A673 (cell line): ENCODE measurements around the gene PDE4B.

Source experiments
- CTCF ChIP-seq: fragments of 300-800, 200-600 bp; sonication (generic); conservative IDR thresholded peaks from 2 replicates; pipeline ENCODE4 v1.5.1; 2017; ENCODE audit warnings: low read depth, mild to moderate bottlenecking, antibody characterized with exemption, low read length, moderate library complexity, mixed read lengths
- EZH2 ChIP-seq: fragments of 200-600 bp; sonication (generic); IDR thresholded peaks from 2 replicates; pipeline ENCODE4 v1.6.1; 2017; ENCODE audit warnings: borderline replicate concordance, low read depth, mild to moderate bottlenecking, mixed read lengths, antibody characterized with exemption, low read length; ENCODE audit not compliant: poor library complexity, severe bottlenecking

- no peak for TF ChIP-seq CTCF
- no peak for TF ChIP-seq EZH2
Measured at GRCh38 chr1:66303646-66304045, 511.0 kb downstream of the PDE4B start.
